HEK293T (cell line): Measurements from ENCODE around the gene EI24.

Source experiments
- BHLHE40 ChIP-seq: fragments of 450-650 bp; IDR thresholded peaks from 2 replicates; pipeline ENCODE4 v1.6.1; 2016; ENCODE audit warnings: mild to moderate bottlenecking, moderate library complexity, borderline replicate concordance
- FOXK2 ChIP-seq: fragments of 450-650 bp; IDR thresholded peaks from 2 replicates; pipeline ENCODE4 v1.6.1; 2016; ENCODE audit warnings: mild to moderate bottlenecking
- LEF1 ChIP-seq: fragments of 450-650 bp; IDR thresholded peaks from 2 replicates; pipeline ENCODE4 v1.6.1; 2017; ENCODE audit warnings: mild to moderate bottlenecking, borderline replicate concordance
- NFRKB ChIP-seq: fragments of 450-650 bp; IDR thresholded peaks from 2 replicates; pipeline ENCODE4 v1.6.1; 2016; ENCODE audit warnings: mild to moderate bottlenecking, moderate library complexity
- SUZ12 ChIP-seq: fragments of 450-650 bp; IDR thresholded peaks from 2 replicates; pipeline ENCODE4 v1.6.1; 2016; ENCODE audit warnings: mild to moderate bottlenecking
- ZNF384 ChIP-seq: fragments of 450-650 bp; IDR thresholded peaks from 2 replicates; pipeline ENCODE4 v1.6.1; 2016

DNA sequence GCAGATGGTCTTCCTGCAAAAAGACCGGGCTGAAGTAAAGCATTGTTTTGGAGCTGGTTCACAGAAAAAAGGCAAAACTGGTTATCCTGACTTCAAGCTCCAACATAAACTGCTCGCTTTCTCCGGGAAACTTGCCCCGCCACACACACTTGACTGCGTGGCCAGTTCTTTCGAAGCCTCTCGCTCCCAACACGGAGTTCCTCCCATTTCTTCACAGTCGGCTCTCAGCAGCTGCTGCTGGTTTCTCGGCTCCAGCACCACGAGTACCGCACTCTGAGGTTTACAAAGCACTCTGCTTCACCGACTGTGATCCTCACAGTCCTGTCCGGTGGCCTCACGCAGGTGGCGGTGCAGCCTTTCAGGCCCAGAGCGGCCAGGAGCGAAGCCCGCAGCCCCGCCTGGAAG is 56.0 kb downstream of the EI24 start:
- TF ChIP-seq ZNF384 (no peak), BHLHE40 (no peak), FOXK2 (no peak), SUZ12 (no peak), LEF1 (no peak), NFRKB (no peak)
